H1 (cell line): ENCODE measurements around the gene ZNF462. TPM values are rescaled to one million over a fixed set of nuclear protein-coding genes. Genes with fewer than 3 reads are reported as not detected.

Experiments
- ASH2L ChIP-seq: fragments of 200-600, 300-600 bp; sonication (generic); IDR thresholded peaks from one replicate; pipeline ENCODE4 v1.7.1; 2017; ENCODE audit warnings: low read length
- BRCA1 ChIP-seq: IDR thresholded peaks from 2 replicates; pipeline ENCODE4 v1.6.1; 2012; ENCODE audit warnings: low read depth, low read length, improper control_type of control experiment
- CBX5 ChIP-seq: fragments of 300-800, 300-1000 bp; sonication (generic); IDR thresholded peaks from 2 replicates; pipeline ENCODE4 v1.7.1; 2016; ENCODE audit warnings: antibody characterized with exemption, low read length, low read depth
- CHD2 ChIP-seq: IDR thresholded peaks from 2 replicates; pipeline ENCODE4 v1.6.1; 2012; ENCODE audit warnings: low read length, improper control_type of control experiment
- EZH2 ChIP-seq: fragments of 200-600 bp; sonication (generic); IDR thresholded peaks from 2 replicates; pipeline ENCODE4 v1.7.1; 2012; ENCODE audit warnings: low read depth, mild to moderate bottlenecking, moderate library complexity, low read length, inconsistent platforms; ENCODE audit not compliant: severe bottlenecking
- FOSL1 ChIP-seq: IDR thresholded peaks from 2 replicates; pipeline ENCODE4 v1.6.1; 2011; ENCODE audit warnings: mild to moderate bottlenecking, low read depth, low read length, moderate library complexity; ENCODE audit not compliant: insufficient read depth
- GABPA ChIP-seq: IDR thresholded peaks from 2 replicates; pipeline ENCODE4 v1.6.1; 2011; ENCODE audit warnings: mild to moderate bottlenecking, low read length, moderate library complexity, borderline replicate concordance; ENCODE audit not compliant: insufficient read depth
- GTF2F1 ChIP-seq: IDR thresholded peaks from 2 replicates; pipeline ENCODE4 v1.6.1; 2012; ENCODE audit warnings: low read depth, low read length, improper control_type of control experiment, borderline replicate concordance
- HDAC6 ChIP-seq: IDR thresholded peaks from one replicate; pipeline ENCODE4 v1.7.1; 2012; ENCODE audit warnings: low read depth, mild to moderate bottlenecking, inconsistent platforms, low read length, moderate library complexity
- JUND ChIP-seq: IDR thresholded peaks from 2 replicates; pipeline ENCODE4 v1.6.1; 2011; ENCODE audit warnings: mild to moderate bottlenecking, improper control_type of control experiment, low read length
- KDM1A ChIP-seq: fragments of 200-600, 300-600 bp; sonication (generic); IDR thresholded peaks from 2 replicates; pipeline ENCODE4 v1.7.1; 2016; ENCODE audit warnings: mild to moderate bottlenecking, low read length, borderline replicate concordance
- KDM4A ChIP-seq: IDR thresholded peaks from one replicate; pipeline ENCODE4 v1.7.1; 2012; ENCODE audit warnings: low read depth, mild to moderate bottlenecking, moderate library complexity, low read length, inconsistent platforms; ENCODE audit not compliant: severe bottlenecking
- NRF1 ChIP-seq: IDR thresholded peaks from 2 replicates; pipeline ENCODE4 v1.6.1; 2011; ENCODE audit warnings: mild to moderate bottlenecking, low read depth, low read length, improper control_type of control experiment
- POLR2AphosphoS5 ChIP-seq: IDR thresholded peaks from 2 replicates; pipeline ENCODE4 v1.6.1; 2011; ENCODE audit warnings: low read depth, low read length
- RNF2 ChIP-seq: fragments of 200-900, 300-1000 bp; sonication (generic); IDR thresholded peaks from 2 replicates; pipeline ENCODE4 v1.7.1; 2016; ENCODE audit warnings: borderline replicate concordance, low read depth, mild to moderate bottlenecking, antibody characterized with exemption, low read length; ENCODE audit not compliant: poor library complexity, severe bottlenecking; ENCODE audit errors: missing control alignments
- SIN3A ChIP-seq, 2 experiments: IDR thresholded peaks in 1 of 2; conservative IDR thresholded peaks in 1 of 2; 2 replicates each; pipeline ENCODE4 v1.6.1; 2011 to 2012; ENCODE audit warnings: low read length in 2 of 2, improper control_type of control experiment in 1 of 2, low read depth in 1 of 2, mild to moderate bottlenecking in 1 of 2
- SIRT6 ChIP-seq: IDR thresholded peaks from one replicate; pipeline ENCODE4 v1.7.1; 2012; ENCODE audit warnings: low read length, inconsistent platforms
- SP1 ChIP-seq: IDR thresholded peaks from 2 replicates; pipeline ENCODE4 v1.6.1; 2011; ENCODE audit warnings: low read depth, low read length
- SP2 ChIP-seq: IDR thresholded peaks from 2 replicates; pipeline ENCODE4 v1.6.1; 2012; ENCODE audit warnings: mild to moderate bottlenecking, low read length, inconsistent platforms
- TBP ChIP-seq: IDR thresholded peaks from 2 replicates; pipeline ENCODE4 v1.6.1; 2011; ENCODE audit warnings: low read depth, low read length, improper control_type of control experiment
- TCF12 ChIP-seq: IDR thresholded peaks from 2 replicates; pipeline ENCODE4 v1.6.1; 2011; ENCODE audit warnings: low read depth, mild to moderate bottlenecking, low read length
- YY1 ChIP-seq: IDR thresholded peaks from 2 replicates; pipeline ENCODE4 v1.6.1; 2011; ENCODE audit warnings: low read depth, mild to moderate bottlenecking, low read length
- ZNF274 ChIP-seq: IDR thresholded peaks from 2 replicates; pipeline ENCODE4 v1.7.0; 2012; ENCODE audit warnings: low read length, borderline replicate concordance; ENCODE audit errors: extremely low read depth
- polyA plus RNA-seq, 7 experiments: library from polyadenylated mRNA; depleted of rRNA in 3 of 7; stranded (reverse) in 5 of 7; unstranded in 2 of 7; fragments of >200 nt in 5 of 7; fragments of 200-250 nt in 2 of 7; gene quantifications; 1 replicate in 5 of 7; 2 replicates in 1 of 7; 4 replicates in 1 of 7; pipeline versions ENCODE4 v1.2.1 to v1.2.3, GENCODE V29; 2011 to 2013; ENCODE audit warnings: missing spikeins in 2 of 7, mixed read lengths in 2 of 7
- total RNA-seq: library from RNA; stranded (reverse); fragmentation: NEBNext Ultra II Directional; extraction: Animal tissue kit (Norgen Biotek cat#: 25700); gene quantifications from 2 replicates; pipeline ENCODE4 v1.2.1, GENCODE V29; 2021

ZNF462 gene
- total and polyA plus RNA-seq, 2 of the 8 experiments (the other 6 are each of a cell fraction or from before 2014, with no cell fraction given), result 30.0 to 163 TPM

- TF ChIP-seq SP1, result no peak
- TF ChIP-seq CBX5, result no peak
- no peak for TF ChIP-seq NRF1
- peak; percentile 88 for TF ChIP-seq ASH2L
- TF ChIP-seq TCF12, result 0 out of 2 replicates have a peak, but pooled peaks have one; percentile 50
- TF ChIP-seq HDAC6, result no peak
- no peak for TF ChIP-seq SIRT6
- TF ChIP-seq POLR2AphosphoS5, result peak; percentile 70; the same call in 1 of the 2 replicates
- TF ChIP-seq BRCA1, result no peak
- no peak for TF ChIP-seq ZNF274
- no peak for TF ChIP-seq EZH2
- TF ChIP-seq TBP, result peak; percentile 31
- no peak for TF ChIP-seq JUND
- TF ChIP-seq SIN3A (conservative IDR thresholded peaks at IDR 0.05 in 1 of 2, IDR thresholded peaks at IDR 0.05 in 1 of 2; ENCODE audit: low read depth in 1 of 2, low read length in 2 of 2), result peak; percentile 54 to 76; a peak in 2 of 4 replicates
- TF ChIP-seq CHD2, result no peak
- TF ChIP-seq KDM4A, result peak; percentile 45
- no peak for TF ChIP-seq GTF2F1
- no peak for TF ChIP-seq RNF2
- TF ChIP-seq GABPA, result no peak
- TF ChIP-seq FOSL1, result no peak
- TF ChIP-seq SP2, result no peak
- TF ChIP-seq KDM1A, result no peak; the same call in 1 of the 2 replicates
- TF ChIP-seq YY1, result peak; percentile 86
Observed at GRCh38 chr9:106862821-106863720, at the start of gene ZNF462 (continued).
